Mucosa of descending colon (tissue), 3 donors: ENCODE measurements around the gene BCCIP. TPM values are rescaled to one million over a fixed set of nuclear protein-coding genes. Genes with fewer than 3 reads are reported as not detected.

ENCODE experiments used
- ATAC-seq: fragments of 200-7000 bp; cut with Tn5 transposase; one replicate; pipeline ENCODE4 v1.9.1; 2020; ENCODE audit warnings: mild to moderate bottlenecking, moderate library complexity
- DNase-seq, 3 donors: peaks; one replicate each; pipeline ENCODE4 v3.0.0-alpha.2; 2020
- H3K36me3 ChIP-seq: fragments of 200-600 bp; one replicate; pipeline ENCODE4 v1.8.0; 2021; ENCODE audit warnings: low read depth, mild to moderate bottlenecking
- H3K4me1 ChIP-seq: fragments of 200-600 bp; one replicate; pipeline ENCODE4 v1.8.0; 2021; ENCODE audit warnings: low read depth, mild to moderate bottlenecking
- H3K4me3 ChIP-seq: fragments of 200-600 bp; one replicate; pipeline ENCODE4 v1.8.0; 2021; ENCODE audit warnings: mild to moderate bottlenecking
- H3K9me3 ChIP-seq: fragments of 200-600 bp; one replicate; pipeline ENCODE4 v1.8.0; 2021; ENCODE audit warnings: mild to moderate bottlenecking
- intact Hi-C, 2 donors: fragments of 100-400 bp; cut with DNase I in 1 of 2; cut with micrococcal nuclease in 1 of 2; formaldehyde crosslinking; loops; one replicate each; pipeline versions ENCODE4 v1.11.0 to v1.11.1; 2022; cut with DNase I, micrococcal nuclease
- total RNA-seq, 3 donors: library from RNA; stranded (reverse); fragmentation: NEBNext Ultra II Directional in 2 of 3; extraction: Animal tissue kit (Norgen Biotek cat#: 25700) in 2 of 3; gene quantifications; one replicate each; pipeline versions ENCODE4 v1.2.1 to v1.2.4, GENCODE V29; 2021 to 2023
- TF ChIP-seq, protein P1 (sequence below): fragments of 200-600 bp; IDR thresholded peaks from one replicate; pipeline ENCODE4 v1.8.0; 2022; ENCODE audit warnings: antibody characterized with exemption, mild to moderate bottlenecking
- donor health status: DM: no; HTN: no; CAD: no; lungs with moderate emphysema.
- donor health status: DM: no; HTN: no; CAD: no.
- donor health status: DM: no; HTN: yes; CAD: no.

Gene BCCIP
- total RNA-seq, 3 donors from 2014 or later: 30.7 to 48.2 (median 41.1) TPM

DNA sequence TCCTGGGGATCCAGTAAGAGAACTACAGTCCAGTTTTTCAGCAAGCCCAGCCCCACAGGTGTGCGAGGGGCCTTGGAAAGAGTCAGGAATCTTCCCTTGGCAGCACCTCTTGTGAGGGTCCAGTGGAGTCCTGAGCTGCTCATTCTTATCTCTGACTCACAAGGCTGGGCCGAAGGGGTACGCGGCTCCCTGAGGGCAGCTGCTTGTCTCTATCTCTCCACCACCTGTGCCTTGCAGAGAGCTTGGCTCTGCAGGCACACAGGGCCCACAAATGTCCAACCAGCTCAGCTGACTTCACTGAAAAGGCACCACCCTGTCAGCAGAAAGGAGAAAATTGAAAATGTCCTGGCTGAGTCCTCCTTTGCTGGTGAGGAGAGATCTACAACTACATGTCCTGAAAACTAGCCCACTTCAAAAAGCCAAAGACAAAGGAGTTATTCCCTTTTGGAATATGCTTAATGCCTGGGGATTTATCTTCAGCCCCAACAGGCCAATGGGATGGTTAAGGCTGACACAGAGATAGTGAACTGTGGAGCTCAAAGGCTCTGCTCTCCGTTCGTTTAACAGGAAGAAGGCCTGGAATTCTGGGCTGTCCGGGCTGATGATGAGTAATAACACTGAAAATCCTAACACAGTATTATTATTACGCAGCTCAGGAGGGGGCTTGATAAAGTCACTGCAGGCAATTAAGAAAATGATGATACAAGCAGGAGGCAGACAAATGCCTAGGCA, 23.7 kb upstream of the BCCIP start:
- no peaks in the 10 kb centered on the region for H3K4me1 ChIP-seq
- TF ChIP-seq, protein P1, sequence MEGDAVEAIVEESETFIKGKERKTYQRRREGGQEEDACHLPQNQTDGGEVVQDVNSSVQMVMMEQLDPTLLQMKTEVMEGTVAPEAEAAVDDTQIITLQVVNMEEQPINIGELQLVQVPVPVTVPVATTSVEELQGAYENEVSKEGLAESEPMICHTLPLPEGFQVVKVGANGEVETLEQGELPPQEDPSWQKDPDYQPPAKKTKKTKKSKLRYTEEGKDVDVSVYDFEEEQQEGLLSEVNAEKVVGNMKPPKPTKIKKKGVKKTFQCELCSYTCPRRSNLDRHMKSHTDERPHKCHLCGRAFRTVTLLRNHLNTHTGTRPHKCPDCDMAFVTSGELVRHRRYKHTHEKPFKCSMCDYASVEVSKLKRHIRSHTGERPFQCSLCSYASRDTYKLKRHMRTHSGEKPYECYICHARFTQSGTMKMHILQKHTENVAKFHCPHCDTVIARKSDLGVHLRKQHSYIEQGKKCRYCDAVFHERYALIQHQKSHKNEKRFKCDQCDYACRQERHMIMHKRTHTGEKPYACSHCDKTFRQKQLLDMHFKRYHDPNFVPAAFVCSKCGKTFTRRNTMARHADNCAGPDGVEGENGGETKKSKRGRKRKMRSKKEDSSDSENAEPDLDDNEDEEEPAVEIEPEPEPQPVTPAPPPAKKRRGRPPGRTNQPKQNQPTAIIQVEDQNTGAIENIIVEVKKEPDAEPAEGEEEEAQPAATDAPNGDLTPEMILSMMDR: no peak
- H3K9me3 ChIP-seq: no peaks in the 10 kb centered on the region
- H3K4me3 ChIP-seq: no peak overlapping the region
- no peaks in the 10 kb centered on the region for H3K36me3 ChIP-seq
- intact Hi-C loops: no loop called here
- DNase-seq: no peak
- ATAC-seq: no peak

GRCh38 chr10:125801574-125801973, 21.8 kb upstream of the BCCIP start:
- Histone ChIP-seq H3K9me3 (no peaks in the 10 kb centered on the region), H3K36me3 (no peaks in the 10 kb centered on the region), H3K4me3 (no peak overlapping the region), H3K4me1 (no peaks in the 10 kb centered on the region)
- DNase-seq (no peak), ATAC-seq (no peak)
- intact Hi-C loops: no loop called here
- TF ChIP-seq, protein P1: no peak

DNA sequence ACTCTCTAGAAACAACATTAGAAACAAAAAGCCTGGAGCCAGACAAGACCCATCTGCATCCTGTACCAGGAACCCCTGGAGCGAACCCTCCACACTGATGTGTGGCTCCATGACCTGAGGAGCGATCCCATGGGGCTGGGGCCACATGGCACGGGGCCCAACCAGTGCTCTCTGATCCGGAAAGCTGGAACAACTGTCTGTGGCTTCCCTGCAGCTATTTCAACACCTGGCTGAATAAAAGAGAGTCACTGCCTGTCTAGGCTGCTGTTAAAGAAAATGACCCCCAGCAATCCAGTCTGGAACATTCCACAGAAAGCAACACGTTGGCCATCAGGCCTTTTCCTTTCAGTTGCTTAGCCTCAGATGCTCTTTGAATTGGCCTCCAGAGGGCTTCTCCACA, 21.2 kb upstream of the BCCIP start:
- intact Hi-C loops: no loop called here
- TF ChIP-seq, protein P1: no peak
- Histone ChIP-seq H3K36me3 (no peaks in the 10 kb centered on the region), H3K4me3 (no peak overlapping the region), H3K9me3 (no peaks in the 10 kb centered on the region), H3K4me1 (no peaks in the 10 kb centered on the region)
- DNase-seq: no peak
- no peak for ATAC-seq

DNA sequence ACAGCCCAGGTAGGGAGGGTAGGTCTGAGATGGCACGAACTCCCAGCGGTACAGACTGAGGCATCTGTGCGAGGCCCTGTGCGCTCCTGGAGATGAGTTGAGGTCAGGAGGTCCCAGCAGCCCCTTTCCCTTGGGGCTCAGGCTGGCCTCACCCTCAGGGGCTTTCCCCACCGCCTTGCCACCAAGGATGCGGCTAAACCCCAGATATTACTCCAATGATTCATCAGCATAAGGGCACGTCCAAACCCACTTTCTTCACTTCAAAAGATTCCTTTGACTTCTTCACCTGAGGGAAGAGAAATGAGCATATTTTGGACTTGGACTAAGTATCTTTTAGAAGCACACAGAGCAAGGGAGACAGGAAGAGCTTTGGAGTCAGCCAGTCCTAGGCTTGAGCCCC, 20.6 kb upstream of the BCCIP start:
- intact Hi-C loops: no loop called here
- no peaks in the 10 kb centered on the region for H3K9me3 ChIP-seq
- DNase-seq (no peak), ATAC-seq (no peak)
- TF ChIP-seq, protein P1: no peak
- no peaks in the 10 kb centered on the region for H3K36me3 ChIP-seq
- no peak overlapping the region for H3K4me3 ChIP-seq
- no peaks in the 10 kb centered on the region for H3K4me1 ChIP-seq

- TF ChIP-seq, protein P1: no peak
- Histone ChIP-seq H3K4me1 (no peaks in the 10 kb centered on the region), H3K36me3 (no peaks in the 10 kb centered on the region), H3K4me3 (no peak overlapping the region), H3K9me3 (no peaks in the 10 kb centered on the region)
- DNase-seq (no peak), ATAC-seq (no peak)
- intact Hi-C loops: no loop called here
Measured at GRCh38 chr10:125808047-125808446, 15.3 kb upstream of the BCCIP start.
